GM21717 (cell line): ENCODE data around the gene MANSC1.

ENCODE experiments used
- ATAC-seq: cut with Tn5 transposase; IDR thresholded peaks from one replicate; pipeline ENCODE4 v1.9.1; 2021; ENCODE audit warnings: mild to moderate bottlenecking, moderate library complexity; ENCODE audit not compliant: unreplicated experiment

MANSC1 gene

DNA sequence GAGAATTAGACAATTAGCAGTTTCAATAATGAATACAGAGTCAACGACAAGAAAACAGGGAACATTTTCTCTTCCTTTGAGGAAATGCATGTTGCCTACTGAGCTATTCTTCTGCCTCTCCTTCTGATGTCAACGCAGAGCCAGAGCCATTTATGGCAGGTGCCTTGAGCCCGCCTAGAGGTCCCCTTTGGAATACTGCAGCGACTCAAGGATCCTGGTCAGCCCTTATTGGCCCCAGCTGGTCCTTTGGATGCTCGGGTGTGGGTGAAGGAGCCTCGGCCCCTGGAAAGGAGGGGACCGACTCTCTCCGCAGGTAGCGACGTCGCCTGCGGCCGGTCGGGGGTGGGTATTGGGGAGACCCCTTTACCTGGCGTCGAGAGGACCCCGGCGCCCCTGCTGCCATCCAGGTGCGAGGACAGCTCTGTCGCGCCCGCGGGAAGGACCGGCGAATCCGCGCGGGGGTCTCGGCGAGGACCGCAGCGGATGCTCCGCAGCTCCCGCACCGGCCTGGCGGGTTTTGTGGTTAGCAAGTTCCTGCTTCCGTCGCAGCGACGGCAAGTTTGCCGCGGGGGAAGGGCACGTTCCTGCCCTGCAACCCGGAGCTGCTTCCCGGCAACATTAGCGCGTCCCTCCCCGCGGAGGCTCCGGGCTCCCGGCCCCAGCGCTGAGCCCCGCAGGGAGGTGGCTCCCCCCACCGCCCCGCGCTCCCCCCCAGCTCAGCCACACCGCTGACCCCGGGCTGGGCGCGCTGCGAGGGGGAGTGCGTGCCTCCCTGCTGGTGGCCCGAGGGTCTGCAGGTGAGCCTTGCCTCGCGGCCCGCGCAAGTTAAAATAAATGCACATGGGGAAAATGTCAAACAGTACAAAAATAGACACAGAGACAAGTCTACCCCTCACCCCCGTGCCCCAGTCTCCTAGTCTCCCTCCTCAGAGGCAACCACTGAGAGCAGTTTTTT, at the start of gene MANSC1:
Gene MANSC1 (minus strand): TSS at position 532 of the 955 bp plus-strand sequence. CDS start 6,928 bp downstream, outside the sequence.
- no peak for ATAC-seq

DNA sequence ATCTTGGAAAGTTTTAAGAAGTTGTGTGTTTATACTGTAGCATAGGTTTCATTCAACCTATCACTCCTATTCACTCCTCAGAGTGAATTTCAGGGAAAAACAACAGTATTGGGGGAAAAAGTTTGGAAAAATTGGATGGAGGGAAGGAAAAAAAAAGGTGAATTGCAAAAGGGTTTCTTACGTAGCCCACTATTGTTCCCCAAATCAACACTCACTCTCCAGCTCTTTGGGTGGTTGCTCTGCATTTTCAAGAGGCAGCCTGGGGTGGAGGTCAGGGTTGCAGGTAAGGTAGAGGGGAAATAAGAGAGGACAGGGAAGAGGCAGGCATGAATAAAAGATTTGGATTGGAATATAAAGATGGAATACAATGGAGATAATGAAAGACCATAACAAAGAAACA, 49.1 kb upstream of the MANSC1 start:
- ATAC-seq, result no peak

DNA sequence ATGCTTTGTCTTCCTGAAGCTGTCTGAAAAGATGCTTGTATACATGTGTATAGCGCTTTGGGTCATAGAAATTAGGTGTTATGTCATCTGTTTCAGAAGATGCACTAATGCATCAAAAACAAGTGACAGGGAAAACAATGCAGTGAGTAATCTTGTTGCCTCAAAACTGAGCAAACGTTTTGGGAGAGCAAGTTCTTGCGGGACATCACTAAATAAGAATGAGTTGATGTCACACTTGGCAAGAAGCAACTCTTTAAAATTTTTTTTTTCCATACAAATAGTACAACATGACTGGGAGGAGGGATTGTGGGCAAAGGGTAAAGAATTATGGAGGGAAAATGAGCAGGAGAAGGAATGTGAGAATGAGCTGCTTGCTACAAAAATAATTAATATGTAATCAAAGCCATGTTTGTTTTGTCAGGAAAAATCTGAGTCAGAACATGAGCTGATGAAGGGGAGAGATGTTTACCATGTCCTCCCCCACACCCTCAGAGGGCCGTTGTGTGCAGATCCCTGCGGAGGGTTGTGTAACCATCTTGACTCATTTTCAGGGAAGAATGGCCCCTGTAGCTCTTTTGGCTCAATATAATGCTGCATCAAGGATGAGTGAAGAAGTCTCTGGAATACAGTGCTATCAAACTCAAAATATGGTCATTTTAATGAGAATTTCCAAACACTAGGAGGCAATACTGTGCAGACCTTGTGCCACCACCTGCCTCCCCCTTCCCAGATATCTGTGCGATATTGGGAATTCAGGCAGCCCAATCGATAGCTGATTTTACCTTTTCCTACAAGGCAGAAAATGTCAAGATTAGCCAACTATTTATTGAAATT, 48.2 kb upstream of the MANSC1 start:
- ATAC-seq, result no peak

DNA sequence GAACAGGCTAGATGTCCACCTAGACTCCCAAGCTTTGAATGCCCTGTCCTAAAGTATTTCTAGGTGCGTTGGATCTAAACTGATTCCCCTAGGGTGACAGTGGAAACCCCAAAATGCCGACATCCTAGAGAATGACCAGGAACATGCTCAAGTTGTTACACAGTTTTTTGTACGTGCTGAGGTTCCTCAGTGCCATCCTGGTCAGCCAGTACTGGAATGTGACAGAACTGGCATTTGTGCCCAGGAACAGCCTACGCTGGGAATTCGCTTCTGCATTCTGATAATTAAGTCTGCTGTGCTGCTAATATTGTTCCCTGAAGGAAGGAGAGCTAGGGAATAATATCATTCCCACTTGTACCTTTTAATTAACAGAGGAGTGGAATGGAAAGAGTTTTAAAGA, 47.1 kb upstream of the MANSC1 start:
- ATAC-seq, result no peak

DNA sequence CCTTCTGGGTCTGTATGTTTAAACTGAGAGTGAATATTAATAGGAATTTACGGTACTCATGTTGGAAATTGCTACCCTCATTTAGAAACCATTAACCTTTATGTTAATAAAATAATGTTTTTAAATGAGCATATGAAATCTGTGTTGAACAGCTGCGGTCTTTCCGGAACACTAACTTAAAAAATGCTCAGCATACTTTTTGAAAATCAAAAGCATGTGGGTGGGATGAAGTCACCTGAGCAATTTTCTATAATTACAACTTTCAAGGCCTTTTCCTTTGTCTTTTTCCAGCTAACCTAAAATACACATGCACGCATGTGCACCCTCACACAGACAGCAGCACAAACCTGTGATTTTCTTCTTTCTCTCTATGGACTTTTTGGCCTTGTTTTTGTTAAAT, 46.7 kb upstream of the MANSC1 start:
- ATAC-seq, result no peak

DNA sequence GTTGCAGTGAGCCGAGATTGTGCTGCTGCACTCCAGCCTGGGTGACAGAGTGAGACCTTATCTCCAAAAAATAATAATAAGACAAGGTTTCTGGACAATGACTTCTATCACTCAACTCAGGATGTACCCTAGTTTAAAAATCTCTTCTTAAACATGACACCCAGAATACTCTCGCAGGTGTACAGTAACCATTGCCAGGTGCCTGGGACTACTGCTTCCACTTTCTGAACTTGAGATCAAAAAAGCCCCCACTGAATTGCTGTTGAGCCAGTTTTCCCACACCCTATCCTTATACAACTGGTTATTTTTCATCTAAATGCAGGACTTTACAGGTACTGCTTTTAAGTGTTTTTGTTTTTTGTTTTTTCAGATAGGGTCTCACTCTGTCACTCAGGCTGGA, 43.1 kb upstream of the MANSC1 start:
- ATAC-seq, result no peak

DNA sequence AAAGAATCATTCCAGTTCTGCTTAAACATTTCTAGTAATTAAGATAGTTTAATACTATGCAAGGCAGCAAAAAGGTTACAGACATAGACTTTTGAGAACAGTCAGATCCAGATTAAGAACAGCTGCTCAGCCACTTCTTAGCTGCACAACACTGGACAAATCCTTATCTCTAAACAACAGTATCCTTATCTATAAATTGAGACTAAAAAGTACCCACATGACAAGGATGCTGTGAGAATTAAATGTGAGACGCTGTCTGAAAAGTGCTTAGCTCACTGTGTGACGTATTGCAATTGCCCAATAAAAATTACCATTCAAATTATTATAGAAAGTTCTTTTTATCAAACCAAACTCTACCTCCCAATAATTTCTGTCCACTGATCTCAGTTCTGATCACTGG, 42.4 kb upstream of the MANSC1 start:
- no peak for ATAC-seq

DNA sequence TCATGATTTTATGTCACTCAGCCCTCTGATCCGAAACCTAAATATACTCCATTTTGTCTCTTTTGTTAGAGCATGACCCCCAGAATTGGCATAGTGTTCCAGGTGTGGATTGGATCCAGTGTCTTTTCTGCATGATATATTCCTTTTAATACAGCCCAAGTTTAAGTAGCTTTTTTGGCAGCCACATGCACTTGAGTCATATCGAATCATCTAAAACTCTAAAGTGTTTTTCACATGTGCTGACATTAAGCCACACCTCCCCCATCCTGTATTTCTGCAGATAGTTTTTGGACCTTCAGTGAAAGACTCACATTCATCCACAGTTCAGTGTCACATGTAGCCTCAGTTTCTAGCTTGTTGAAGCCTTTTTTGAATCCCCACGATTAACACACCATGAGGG, 37.5 kb upstream of the MANSC1 start:
- ATAC-seq, result no peak

DNA sequence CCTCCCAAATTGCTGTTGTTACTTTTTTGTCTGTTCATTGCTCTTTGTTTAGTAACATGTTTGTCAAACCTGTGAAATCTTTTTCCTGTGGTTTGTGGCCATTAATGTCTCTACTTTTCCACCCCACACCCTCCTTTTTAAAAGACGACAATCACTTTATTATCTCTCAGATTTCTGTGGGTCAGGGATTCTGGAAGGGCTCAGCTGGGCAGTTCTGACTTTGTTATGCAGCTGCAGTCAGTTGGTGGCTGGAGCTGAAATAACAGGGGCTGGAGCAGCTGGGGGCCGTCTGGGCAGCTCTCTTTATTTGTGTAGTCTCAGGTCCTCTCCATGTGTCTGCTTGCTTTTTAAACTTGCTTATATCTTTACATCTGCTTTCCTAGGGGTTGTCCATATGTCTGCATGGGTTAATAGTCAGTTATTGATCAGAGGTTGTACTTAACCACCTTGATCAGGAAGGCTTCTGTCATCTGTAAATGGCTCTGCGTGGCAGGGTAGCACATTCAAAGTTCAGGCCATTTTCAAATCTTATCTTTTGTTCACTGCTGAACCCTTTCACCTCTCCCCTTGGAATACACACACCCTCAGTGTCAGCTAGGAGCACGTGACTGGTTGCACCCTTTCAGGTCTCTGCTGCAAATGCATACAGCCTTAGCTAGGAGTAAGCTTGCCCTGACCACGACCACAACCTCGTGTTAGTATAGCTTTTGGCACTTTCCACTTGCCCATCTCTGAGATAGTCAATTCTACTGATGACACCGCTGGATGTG, 34.7 kb upstream of the MANSC1 start:
- no peak for ATAC-seq

DNA sequence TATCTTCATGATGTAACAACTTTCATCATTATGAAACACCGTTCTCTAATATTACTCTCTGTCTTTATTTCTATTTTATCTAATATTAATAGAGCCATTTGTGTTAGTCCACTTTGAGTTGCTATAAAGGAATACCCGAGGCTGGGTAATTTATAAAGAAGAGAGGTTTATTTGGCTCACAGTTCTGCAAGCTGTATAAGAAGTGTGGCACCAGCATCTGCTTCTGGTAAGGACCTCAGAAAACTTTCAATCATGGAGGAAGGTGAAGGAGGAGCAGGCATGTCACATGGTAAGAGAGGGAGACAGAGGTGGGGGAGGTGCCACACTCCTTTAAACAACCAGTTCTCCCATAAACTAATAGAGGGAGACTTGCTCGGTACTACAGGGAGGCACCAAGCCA, 31.9 kb upstream of the MANSC1 start:
- ATAC-seq, result no peak

DNA sequence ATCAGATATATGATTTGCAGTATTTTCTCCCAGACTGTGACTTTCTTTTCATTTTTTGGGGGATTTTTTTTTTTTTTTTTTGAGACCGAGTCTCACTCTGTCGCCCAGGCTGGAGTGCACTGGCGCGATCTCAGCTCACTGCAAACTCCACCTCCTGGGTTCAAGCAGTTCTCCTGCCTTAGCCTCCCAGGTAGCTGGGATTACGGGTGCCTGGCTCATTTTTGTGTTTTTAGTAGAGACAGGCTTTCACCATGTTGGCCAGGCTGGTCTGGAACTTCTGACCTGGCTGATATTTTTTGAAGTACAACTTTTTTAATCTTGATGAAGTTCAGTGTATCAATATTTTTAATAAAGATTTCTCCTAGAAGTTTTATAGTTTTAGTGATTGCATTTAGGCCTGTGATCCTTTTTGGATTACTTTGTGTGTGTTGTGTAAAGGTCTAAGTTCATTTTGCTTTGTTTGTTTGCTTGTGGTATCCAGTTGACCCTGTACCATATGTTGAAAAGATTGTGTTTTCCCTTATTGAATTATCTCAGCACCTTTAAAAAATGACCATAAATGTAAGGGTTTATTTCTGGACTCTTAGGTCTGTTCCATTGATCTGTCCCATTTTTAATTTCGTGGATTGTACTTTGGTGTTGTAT, 31.0 kb upstream of the MANSC1 start:
- ATAC-seq, result no peak

DNA sequence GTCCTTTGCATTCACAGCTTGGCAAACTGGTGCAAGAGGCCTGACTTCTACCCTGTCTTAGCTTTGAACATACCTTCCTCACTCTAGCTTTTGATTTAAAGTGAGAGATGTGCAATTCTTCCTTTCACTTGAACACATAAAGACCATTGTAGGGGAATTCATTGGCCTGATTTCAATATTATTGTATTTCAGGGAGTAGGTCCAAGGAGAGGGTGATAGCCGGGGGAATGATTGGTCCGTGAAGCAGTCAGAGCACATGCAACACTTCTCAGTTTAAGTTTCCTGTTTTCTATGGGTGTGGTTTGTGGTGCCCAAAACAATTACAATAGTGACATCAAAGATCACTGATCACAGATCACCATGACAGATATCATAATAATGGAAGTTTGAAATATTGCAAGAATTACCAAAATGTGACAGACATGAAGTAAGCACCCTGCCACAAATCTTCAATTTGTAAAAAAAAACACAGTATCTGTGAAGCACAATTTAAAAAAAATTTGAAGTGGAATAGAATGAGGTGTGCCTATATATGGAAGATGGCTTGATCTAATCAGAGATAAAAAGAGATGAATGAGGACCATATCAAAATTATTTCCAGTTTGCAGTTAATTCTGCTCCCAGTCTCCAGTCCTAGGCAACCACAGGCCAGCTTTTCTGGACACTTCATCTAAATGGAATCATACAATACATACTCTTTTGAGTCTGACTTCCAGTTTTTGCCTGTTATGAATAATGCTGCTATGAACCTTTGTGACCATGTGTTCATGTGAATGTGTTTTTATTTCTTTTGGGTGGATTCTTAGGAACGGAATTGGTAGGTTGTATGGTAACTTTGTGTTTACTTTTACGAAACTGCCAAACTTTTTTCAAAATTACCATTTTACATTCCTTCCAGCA, 30.0 kb upstream of the MANSC1 start:
- no peak for ATAC-seq

DNA sequence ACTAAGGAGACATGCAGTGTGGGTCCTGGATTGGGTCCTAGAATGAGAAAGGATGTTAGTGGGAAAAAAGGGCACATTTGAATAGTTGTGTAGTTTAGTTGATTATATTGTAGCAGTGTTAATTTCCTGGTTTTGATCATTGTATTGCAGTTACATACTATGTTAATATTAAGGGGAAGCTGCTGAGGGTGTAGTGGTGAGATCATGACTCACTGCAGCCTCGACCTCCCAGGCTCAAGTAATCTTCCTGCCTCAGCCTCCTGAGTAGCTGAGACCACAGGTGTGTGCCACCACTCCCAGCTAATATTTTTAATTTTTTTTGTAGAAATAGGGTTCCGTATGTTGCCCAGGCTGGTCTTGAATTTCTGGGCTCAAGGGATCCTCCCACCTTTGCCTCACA, 28.6 kb upstream of the MANSC1 start:
- no peak for ATAC-seq

DNA sequence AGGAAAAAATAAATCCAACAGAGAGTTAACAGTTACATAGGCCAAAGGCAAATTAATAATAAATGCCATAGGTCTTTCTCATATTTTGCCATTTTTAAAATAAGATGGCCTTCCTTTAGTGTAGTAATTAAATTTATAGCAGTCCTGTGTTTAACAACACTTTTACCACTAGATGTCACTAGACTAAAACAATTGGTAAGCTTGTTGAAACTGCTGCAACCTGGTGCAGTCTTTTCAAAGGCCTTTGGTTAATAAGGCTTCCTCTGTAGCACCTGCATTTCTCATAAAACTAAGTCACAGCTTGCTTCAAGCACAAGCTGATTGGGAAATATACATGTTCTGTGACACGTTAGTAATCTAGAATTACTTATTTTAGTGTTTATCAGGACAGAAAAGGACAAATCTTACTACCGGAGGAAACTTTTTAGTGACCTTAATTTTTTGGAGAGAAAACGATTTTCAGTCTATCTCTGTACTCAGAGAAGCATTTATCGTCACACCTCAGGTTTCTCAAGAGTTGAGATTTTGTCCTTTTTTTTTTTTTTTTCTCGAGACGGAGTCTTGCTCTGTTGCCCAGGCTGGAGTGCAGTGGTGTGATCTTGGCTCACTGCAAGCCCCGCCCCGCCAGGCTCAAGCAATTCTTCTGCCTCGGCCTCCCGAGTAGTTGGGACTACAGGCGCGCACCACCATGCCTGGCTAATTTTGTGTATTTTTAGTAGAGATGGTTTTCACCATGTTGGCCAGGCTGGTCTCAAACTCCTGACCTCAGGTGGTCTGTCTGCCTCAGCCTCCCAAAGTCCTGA, 26.8 kb upstream of the MANSC1 start:
- ATAC-seq, result no peak

DNA sequence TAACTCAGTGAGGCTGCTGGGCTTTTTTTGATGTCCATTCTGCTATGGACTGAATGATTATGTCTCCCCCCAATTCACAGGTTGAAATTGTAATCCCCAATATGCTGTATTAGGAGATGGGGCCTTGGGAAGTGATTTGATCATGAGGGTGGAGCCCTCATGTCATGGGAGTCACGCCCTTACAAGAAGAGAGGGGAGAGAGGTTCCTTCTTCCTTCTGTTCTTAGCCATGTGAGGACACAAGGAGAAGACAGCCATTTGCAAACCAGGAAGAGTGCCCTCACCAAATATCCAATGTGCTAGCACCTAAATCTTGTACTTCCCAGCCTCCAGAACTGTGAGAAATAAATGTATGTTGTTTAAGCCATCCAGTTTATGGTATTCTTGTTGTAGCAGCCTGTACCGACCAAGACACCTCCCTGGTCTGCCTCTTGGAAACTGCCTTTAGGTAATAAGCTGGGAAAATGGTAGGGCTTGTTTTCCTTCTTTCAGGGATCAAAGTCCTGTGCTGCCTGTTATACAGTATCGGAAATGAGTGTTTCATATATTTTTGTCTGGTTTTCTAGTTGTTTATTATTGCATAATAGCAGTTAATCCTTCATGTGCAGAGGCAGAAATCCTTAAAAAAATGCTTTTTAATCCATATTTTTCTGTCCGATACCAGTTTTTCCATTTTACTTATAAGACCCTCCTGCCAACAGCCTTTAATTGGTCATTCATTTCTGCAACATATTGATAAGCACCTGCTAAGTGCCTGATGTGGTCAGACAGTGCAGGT, 23.1 kb upstream of the MANSC1 start:
- no peak for ATAC-seq

DNA sequence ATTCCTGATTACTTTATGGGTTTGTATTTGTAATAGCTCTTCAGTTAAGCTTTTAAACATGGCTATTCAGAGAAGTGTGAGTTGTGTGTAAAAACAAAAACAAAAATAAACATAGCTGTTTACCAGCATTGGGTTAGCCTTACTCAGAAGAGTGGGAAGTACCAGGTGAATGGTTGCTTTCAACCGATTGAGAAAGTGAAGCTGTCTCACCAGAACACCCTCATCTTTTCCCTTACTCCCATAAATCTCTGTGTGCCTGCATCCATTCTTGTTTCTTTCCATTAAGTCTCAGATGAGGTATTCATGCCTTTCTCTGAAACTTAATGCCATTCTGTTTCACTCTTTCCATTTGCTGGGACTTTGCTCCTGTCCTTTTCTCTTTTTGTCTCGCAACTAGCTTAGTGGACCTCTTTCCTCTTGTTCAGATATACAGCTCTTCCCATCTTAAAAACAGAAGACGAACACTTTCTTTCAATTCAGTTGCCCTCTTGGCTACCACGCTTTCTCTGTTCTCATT, 17.5 kb upstream of the MANSC1 start:
- no peak for ATAC-seq

DNA sequence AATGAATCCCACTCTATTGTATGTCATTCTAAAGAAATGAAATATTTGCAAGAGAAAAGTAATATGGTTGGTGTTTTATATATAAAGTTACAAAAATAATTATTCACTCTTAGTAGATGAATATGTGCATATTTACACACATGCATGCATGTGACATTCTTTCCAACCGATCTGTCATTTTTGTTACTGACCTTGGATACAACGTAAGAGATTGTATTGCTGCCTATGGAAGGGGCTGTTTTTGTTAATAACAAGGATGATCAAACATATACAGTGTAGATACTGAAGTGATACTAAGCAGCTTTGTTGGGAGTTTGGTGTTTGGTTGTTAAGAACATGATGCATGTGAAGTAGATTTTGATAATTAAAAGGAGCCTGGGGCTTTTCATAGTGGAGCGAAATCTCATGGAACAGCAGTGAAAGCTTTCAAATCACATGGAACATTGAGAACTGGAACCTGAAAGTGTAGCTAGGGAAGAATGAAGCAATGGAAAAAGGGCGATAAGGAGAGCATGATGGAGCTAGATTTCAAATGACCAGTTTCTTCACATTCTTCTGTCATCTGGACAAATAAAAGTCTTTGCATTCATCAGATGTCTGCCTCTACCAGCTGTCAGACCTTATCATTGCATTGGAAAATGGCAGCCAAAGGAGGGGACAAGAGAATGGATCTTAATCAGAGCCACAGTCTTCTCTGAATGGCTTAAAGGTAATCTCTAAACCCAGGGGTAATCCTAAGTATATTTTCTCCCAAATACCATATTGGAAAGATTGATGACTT, 16.8 kb upstream of the MANSC1 start:
- no peak for ATAC-seq
